HPDE6-E6E7 (cell line): ENCODE data around the gene ARRDC1.
"Not testable (repeated sequence)": the region's sequence is repeated elsewhere in the genome, so short reads cannot be mapped to it uniquely, and the experiment has no call there.

Experiments used
- DNase-seq: peaks from one replicate; pipeline ENCODE4 v3.0.0; 2011; ENCODE audit warnings: missing footprints; ENCODE audit errors: extremely low spot score

Gene ARRDC1

GRCh38 chr9:137583957-137584356, 21.5 kb upstream of the ARRDC1 start:
- DNase-seq: no peak

- DNase-seq: no peak
Observed at GRCh38 chr9:137586854-137587253, 18.6 kb upstream of the ARRDC1 start.

- DNase-seq: no peak
Observed at GRCh38 chr9:137588311-137588710, 17.2 kb upstream of the ARRDC1 start.

- DNase-seq: no peak
Observed at GRCh38 chr9:137588891-137589290, 16.6 kb upstream of the ARRDC1 start.

- no peak for DNase-seq
Observed at GRCh38 chr9:137589441-137590122, 15.9 kb upstream of the ARRDC1 start.

GRCh38 chr9:137590123-137590468, 15.4 kb upstream of the ARRDC1 start:
- no peak for DNase-seq

- peak; percentile 97 for DNase-seq
Observed at GRCh38 chr9:137590469-137591383, 14.8 kb upstream of the ARRDC1 start, which contains the start of gene ZMYND19. Gene ZMYND19 (minus strand): TSS chr9:137590512. CDS start chr9:137590263, 249 bp downstream.

GRCh38 chr9:137592767-137593166, 12.7 kb upstream of the ARRDC1 start:
- no peak for DNase-seq

- DNase-seq: no peak
Observed at GRCh38 chr9:137593176-137593575, 12.3 kb upstream of the ARRDC1 start.

GRCh38 chr9:137596577-137596976, 8.9 kb upstream of the ARRDC1 start:
- DNase-seq: not testable (repeated sequence)

GRCh38 chr9:137598943-137599342, 6.5 kb upstream of the ARRDC1 start:
- DNase-seq: no peak

GRCh38 chr9:137602661-137603060, 2.8 kb upstream of the ARRDC1 start:
- no peak for DNase-seq

- DNase-seq: no peak
Observed at GRCh38 chr9:137603879-137604278, 1.6 kb upstream of the ARRDC1 start.

- no peak for DNase-seq
Observed at GRCh38 chr9:137604345-137605086, 970 bp upstream of the ARRDC1 start.

- DNase-seq: no peak
Observed at GRCh38 chr9:137606005-137606621, 627 bp downstream of the ARRDC1 start.

GRCh38 chr9:137606734-137607138, 1.2 kb downstream of the ARRDC1 start:
- no peak for DNase-seq

- DNase-seq: no peak
Observed at GRCh38 chr9:137607141-137607857, 1.8 kb downstream of the ARRDC1 start.

- DNase-seq: no peak
Observed at GRCh38 chr9:137610944-137611343, 5.5 kb downstream of the ARRDC1 start.

GRCh38 chr9:137611623-137612609, 6.4 kb downstream of the ARRDC1 start:
- peak; percentile 98 for DNase-seq

- no peak for DNase-seq
Observed at GRCh38 chr9:137612741-137613142, 7.3 kb downstream of the ARRDC1 start.
